Parathyroid adenoma (tissue), 2 donors: ENCODE results near the gene TRIM47.

Source experiments
- H2AFZ ChIP-seq: fragments of 300-600 bp; sonication (generic); one replicate; pipeline ENCODE4 v1.7.0; 2017; ENCODE audit warnings: antibody characterized with exemption, mild to moderate bottlenecking
- H3K27ac ChIP-seq: fragments of 300-600 bp; sonication (generic); one replicate; pipeline ENCODE4 v1.7.0; 2017
- H3K27me3 ChIP-seq: fragments of 300-600 bp; sonication (generic); one replicate; pipeline ENCODE4 v1.7.0; 2017; ENCODE audit warnings: low read length; ENCODE audit not compliant: control insufficient read depth, insufficient read depth
- H3K36me3 ChIP-seq: fragments of 300-600 bp; sonication (generic); one replicate; pipeline ENCODE4 v1.7.0; 2017; ENCODE audit warnings: low read length; ENCODE audit not compliant: control insufficient read depth, insufficient read depth
- H3K4me1 ChIP-seq: fragments of 300-600 bp; sonication (generic); one replicate; pipeline ENCODE4 v1.7.0; 2017; ENCODE audit warnings: control low read depth
- H3K4me2 ChIP-seq: fragments of 300-600 bp; sonication (generic); one replicate; pipeline ENCODE4 v1.7.0; 2017; ENCODE audit warnings: low read length
- H3K4me3 ChIP-seq: fragments of 300-600 bp; sonication (generic); one replicate; pipeline ENCODE4 v1.7.0; 2017; ENCODE audit warnings: low read depth, low read length
- H3K79me2 ChIP-seq: fragments of 300-600 bp; sonication (generic); one replicate; pipeline ENCODE4 v1.7.0; 2017; ENCODE audit warnings: control low read depth
- H3K9ac ChIP-seq: fragments of 300-600 bp; sonication (generic); one replicate; pipeline ENCODE4 v1.7.0; 2017; ENCODE audit warnings: mild to moderate bottlenecking
- H3K9me3 ChIP-seq: fragments of 300-600 bp; sonication (generic); one replicate; pipeline ENCODE4 v1.7.0; 2017; ENCODE audit warnings: low read length; ENCODE audit not compliant: control insufficient read depth
- TF ChIP-seq, protein P1 (sequence below): fragments of 300-600 bp; sonication (generic); IDR thresholded peaks from one replicate; pipeline ENCODE4 v1.7.0; 2017; ENCODE audit warnings: antibody characterized with exemption, mild to moderate bottlenecking
- donor health status: primary hyperparathyroidism.

TRIM47 gene

DNA sequence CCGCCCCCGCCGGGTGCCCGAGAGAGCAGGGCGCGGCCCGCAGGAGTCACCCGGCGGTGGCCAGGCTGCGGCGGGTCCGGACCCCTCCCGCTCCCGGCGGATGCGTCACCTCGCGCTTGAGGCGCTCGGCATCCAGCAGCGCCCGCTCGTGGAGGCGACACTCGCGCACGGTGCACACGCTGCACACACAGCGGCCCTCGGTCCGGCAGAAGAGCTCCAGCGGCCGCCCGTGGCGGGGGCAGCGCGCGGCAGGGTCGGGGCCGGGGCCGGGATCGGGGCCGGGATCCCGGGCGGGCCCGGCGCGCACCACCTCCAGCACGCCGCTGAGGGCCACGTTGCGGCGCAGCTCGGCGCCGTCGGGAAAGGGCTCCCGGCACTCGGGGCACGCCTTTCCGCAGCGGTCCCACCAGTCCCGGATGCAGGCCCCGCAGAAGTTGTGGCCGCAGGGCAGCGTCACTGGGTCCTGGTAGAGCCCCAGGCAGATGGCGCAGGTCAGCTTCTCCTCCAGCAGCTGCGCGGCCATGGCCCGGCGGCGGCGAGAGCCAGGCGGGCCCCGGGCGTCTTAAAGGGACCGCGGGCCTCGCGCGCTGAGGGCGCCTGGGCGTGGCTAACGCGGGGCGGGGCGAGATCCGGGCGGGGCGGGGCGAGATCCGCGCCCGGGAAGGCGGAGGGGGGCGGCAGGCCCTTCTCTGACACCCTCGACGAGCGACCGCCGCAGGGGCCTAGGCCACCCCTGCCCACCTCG lies 18.2 kb upstream of the TRIM47 start, which contains the start of gene TRIM65:
TRIM65 (minus strand) TSS at position 537 of the 745 bp plus-strand sequence; CDS start at position 523, 14 bp downstream.
- H3K79me2 ChIP-seq: peaks cover 15% of the 10 kb centered on the region
- peak within 1 kb of the TSS; percentile 87 for H3K4me2 ChIP-seq
- H3K4me3 ChIP-seq: peak within 1 kb of the TSS; percentile 61
- H2AFZ ChIP-seq: peak within 1 kb of the TSS; percentile 91
- H3K27me3 ChIP-seq: no peaks in the 10 kb centered on the region
- no peaks in the 10 kb centered on the region for H3K9me3 ChIP-seq
- peaks cover 9% of the 10 kb centered on the region for H3K4me1 ChIP-seq
- peak within 1 kb of the TSS; percentile 46 for H3K9ac ChIP-seq
- peak within 1 kb of the TSS; percentile 80 for H3K27ac ChIP-seq
- no peaks in the 10 kb centered on the region for H3K36me3 ChIP-seq
- TF ChIP-seq, protein P1, sequence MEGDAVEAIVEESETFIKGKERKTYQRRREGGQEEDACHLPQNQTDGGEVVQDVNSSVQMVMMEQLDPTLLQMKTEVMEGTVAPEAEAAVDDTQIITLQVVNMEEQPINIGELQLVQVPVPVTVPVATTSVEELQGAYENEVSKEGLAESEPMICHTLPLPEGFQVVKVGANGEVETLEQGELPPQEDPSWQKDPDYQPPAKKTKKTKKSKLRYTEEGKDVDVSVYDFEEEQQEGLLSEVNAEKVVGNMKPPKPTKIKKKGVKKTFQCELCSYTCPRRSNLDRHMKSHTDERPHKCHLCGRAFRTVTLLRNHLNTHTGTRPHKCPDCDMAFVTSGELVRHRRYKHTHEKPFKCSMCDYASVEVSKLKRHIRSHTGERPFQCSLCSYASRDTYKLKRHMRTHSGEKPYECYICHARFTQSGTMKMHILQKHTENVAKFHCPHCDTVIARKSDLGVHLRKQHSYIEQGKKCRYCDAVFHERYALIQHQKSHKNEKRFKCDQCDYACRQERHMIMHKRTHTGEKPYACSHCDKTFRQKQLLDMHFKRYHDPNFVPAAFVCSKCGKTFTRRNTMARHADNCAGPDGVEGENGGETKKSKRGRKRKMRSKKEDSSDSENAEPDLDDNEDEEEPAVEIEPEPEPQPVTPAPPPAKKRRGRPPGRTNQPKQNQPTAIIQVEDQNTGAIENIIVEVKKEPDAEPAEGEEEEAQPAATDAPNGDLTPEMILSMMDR: peak; percentile 38

DNA sequence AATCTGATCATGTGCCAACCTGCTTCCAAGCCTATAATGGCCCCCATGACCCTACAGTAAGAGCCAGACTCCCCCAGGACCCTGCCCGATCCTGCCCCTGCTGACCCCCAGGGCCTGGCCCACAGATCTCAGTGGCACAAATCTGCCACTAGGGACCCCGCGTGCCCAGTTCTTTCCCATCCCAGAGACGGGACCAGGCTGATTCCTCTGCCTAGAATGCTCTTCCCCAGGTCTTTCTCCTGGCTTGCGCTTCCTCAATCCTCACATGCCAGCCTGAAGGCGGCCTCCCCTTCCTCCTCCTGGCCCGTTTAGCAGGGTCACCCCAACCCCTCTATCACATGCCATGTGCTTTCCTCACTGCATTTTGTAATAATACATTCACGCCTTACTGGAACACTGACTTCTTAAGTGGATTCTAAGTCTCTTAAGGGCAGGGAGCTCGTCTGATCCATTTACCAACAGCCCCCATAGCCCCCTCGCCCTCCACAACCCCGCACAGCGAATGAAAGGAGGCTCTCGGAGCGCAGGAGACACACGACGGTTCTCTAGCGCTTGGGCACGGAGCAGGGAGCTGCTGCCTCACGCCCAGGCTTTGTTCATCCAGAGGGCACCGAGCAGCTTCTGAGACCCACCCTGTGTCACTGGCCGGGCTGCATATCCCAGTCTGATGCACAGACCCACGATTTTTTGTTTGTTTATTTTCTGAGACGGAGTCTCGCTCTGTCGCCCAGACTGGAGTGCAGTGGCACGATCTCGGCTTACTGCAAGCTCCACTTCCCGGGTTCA lies 17.2 kb upstream of the TRIM47 start:
- Histone ChIP-seq H3K9me3 (no peaks in the 10 kb centered on the region), H3K27me3 (no peaks in the 10 kb centered on the region), H3K4me2 (peak overlapping the region; percentile 87), H3K36me3 (no peaks in the 10 kb centered on the region), H3K79me2 (peaks cover 12% of the 10 kb centered on the region), H3K9ac (no peak overlapping the region), H3K4me3 (peak overlapping the region; percentile 61), H2AFZ (peak overlapping the region; percentile 91), H3K27ac (peak overlapping the region; percentile 80), H3K4me1 (peaks cover 9% of the 10 kb centered on the region)
- TF ChIP-seq, protein P1: peak; percentile 8

- Histone ChIP-seq H3K36me3 (no peaks in the 10 kb centered on the region), H3K4me2 (no peak overlapping the region), H3K9ac (no peak overlapping the region), H3K4me3 (no peak overlapping the region), H3K79me2 (peaks cover 8% of the 10 kb centered on the region), H2AFZ (no peak overlapping the region), H3K27me3 (no peaks in the 10 kb centered on the region), H3K27ac (no peak overlapping the region), H3K4me1 (peaks cover 9% of the 10 kb centered on the region), H3K9me3 (no peaks in the 10 kb centered on the region)
- TF ChIP-seq, protein P1: no peak
Observed at GRCh38 chr17:75894049-75894733, 15.8 kb upstream of the TRIM47 start.

GRCh38 chr17:75893305-75894048 lies 15.1 kb upstream of the TRIM47 start:
- no peaks in the 10 kb centered on the region for H3K9me3 ChIP-seq
- no peak overlapping the region for H2AFZ ChIP-seq
- H3K36me3 ChIP-seq: no peaks in the 10 kb centered on the region
- H3K4me3 ChIP-seq: no peak overlapping the region
- no peak overlapping the region for H3K4me2 ChIP-seq
- H3K9ac ChIP-seq: no peak overlapping the region
- no peak overlapping the region for H3K27ac ChIP-seq
- peaks cover 9% of the 10 kb centered on the region for H3K4me1 ChIP-seq
- peaks cover 8% of the 10 kb centered on the region for H3K79me2 ChIP-seq
- H3K27me3 ChIP-seq: no peaks in the 10 kb centered on the region
- TF ChIP-seq, protein P1: no peak
